Transverse colon (tissue), 4 donors: ENCODE measurements around the gene PDE1C. TPM values are rescaled to one million over a fixed set of nuclear protein-coding genes. Genes with fewer than 3 reads are reported as not detected.

ENCODE experiments used
- DNase-seq: peaks from one replicate; pipeline ENCODE4 v3.0.0-alpha.2; 2019
- H3K27ac ChIP-seq, 4 donors: fragments of 200-600 bp; sonication (generic); 2 replicates each; pipeline ENCODE4 v1.5.1; 2016 to 2018; ENCODE audit warnings: inconsistent platforms in 4 of 4
- H3K27me3 ChIP-seq: fragments of 200-600 bp; sonication (generic); 2 replicates; pipeline ENCODE4 v1.5.1; 2017; ENCODE audit warnings: inconsistent platforms
- H3K36me3 ChIP-seq, 4 donors: fragments of 200-600 bp; sonication (generic); 2 replicates each; pipeline ENCODE4 v1.5.1; 2017 to 2019; ENCODE audit warnings: inconsistent platforms in 4 of 4
- H3K4me1 ChIP-seq, 4 donors: fragments of 200-600 bp; sonication (generic); 2 replicates each; pipeline ENCODE4 v1.5.1; 2017 to 2020; ENCODE audit warnings: inconsistent platforms in 4 of 4
- H3K4me3 ChIP-seq, 4 donors: fragments of 200-600 bp; sonication (generic); 1 replicate in 1 of 4; 2 replicates in 3 of 4; pipeline versions ENCODE4 v1.5.1 to v1.6.1; 2017 to 2019; ENCODE audit warnings: inconsistent platforms in 4 of 4
- H3K9me3 ChIP-seq, 2 donors: fragments of 200-600 bp; sonication (generic); 2 replicates each; pipeline ENCODE4 v1.5.1; 2017 to 2019; ENCODE audit warnings: inconsistent platforms in 2 of 2
- CTCF ChIP-seq, 5 experiments: fragments of 200-600 bp in 3 of 5; fragments of 450-650 bp in 2 of 5; sonication (generic) in 3 of 5; IDR thresholded peaks; 1 replicate in 2 of 5; 2 replicates in 3 of 5; pipeline ENCODE4 v1.5.1; 2016 to 2017; ENCODE audit warnings: antibody characterized with exemption in 5 of 5, inconsistent platforms in 3 of 5, mild to moderate bottlenecking in 2 of 5, moderate library complexity in 1 of 5
- EP300 ChIP-seq: sonication (generic); formaldehyde crosslinking; IDR thresholded peaks from one replicate; pipeline ENCODE4 v1.6.1; 2017; ENCODE audit warnings: antibody characterized with exemption, low read depth
- POLR2A ChIP-seq: fragments of 450-650 bp; IDR thresholded peaks from one replicate; pipeline ENCODE4 v1.6.1; 2016; ENCODE audit warnings: antibody characterized with exemption, mild to moderate bottlenecking, moderate library complexity
- POLR2AphosphoS5 ChIP-seq, 3 donors: sonication (generic); formaldehyde crosslinking; IDR thresholded peaks; one replicate each; pipeline ENCODE4 v1.6.1; 2016; ENCODE audit warnings: antibody characterized with exemption in 3 of 3
- WGBS, 2 donors: methylation state at CpG; one replicate each; pipeline ENCODE4 v1.1.5; 2018; ENCODE audit warnings: low coverage in 1 of 2; 5-methylcytosine and 5-hydroxymethylcytosine counted together
- in situ Hi-C, 4 donors: fragments of 200-750 bp; cut with MboI; loops; one replicate each; pipeline versions ENCODE4 v1.15.0 to v1.15.1; 2017; ENCODE audit warnings: low sequenced_read_pairs in 3 of 4, low pct_ligation_motif_present in 1 of 4, low pct_unique_long_range_greater_than_20kb in 1 of 4
- intact Hi-C: fragments of 100-400 bp; cut with DNase I; formaldehyde crosslinking; loops from one replicate; pipeline ENCODE4 v1.15.1; 2023; ENCODE audit warnings: low total_unique reads
- total RNA-seq, 4 donors: library from RNA; depleted of rRNA; stranded (reverse); fragments of >200 nt; gene quantifications; one replicate each; pipeline ENCODE4 v1.1.0, GENCODE V29; 2016

The PDE1C gene
- total RNA-seq, 4 donors from 2014 or later, result 1.5 to 8.4 (median 2.9) TPM

GRCh38 chr7:31955641-31956040, 114.6 kb downstream of the PDE1C start:
- TF ChIP-seq POLR2AphosphoS5 (IDR thresholded peaks at IDR 0.05) (no peak), EP300 (no peak), CTCF (IDR thresholded peaks at IDR 0.05) (no peak), POLR2A (no peak)
- no peaks in the 10 kb centered on the region for H3K4me1 ChIP-seq
- H3K27ac ChIP-seq, result no peak overlapping the region
- 82 to 84% methylated on average over 6 of the region's 6 CpGs for WGBS, 2 donors
- no peaks in the 10 kb centered on the region for H3K27me3 ChIP-seq
- no peaks in the 10 kb centered on the region for H3K36me3 ChIP-seq
- intact Hi-C loops (no loop called here), in situ Hi-C loops (no loop called here)
- no peak for DNase-seq
- no peak overlapping the region for H3K4me3 ChIP-seq
- H3K9me3 ChIP-seq, result no peaks in the 10 kb centered on the region

GRCh38 chr7:31955021-31955420, 115.2 kb downstream of the PDE1C start:
- no peak for DNase-seq
- H3K27ac ChIP-seq, result no peak overlapping the region
- no peak overlapping the region for H3K4me3 ChIP-seq
- 82 to 89% methylated on average over 5 of the region's 5 CpGs for WGBS, 2 donors
- no peaks in the 10 kb centered on the region for H3K4me1 ChIP-seq
- in situ Hi-C loops, result no loop called here
- H3K9me3 ChIP-seq, result no peaks in the 10 kb centered on the region
- no peak for TF ChIP-seq POLR2A
- H3K27me3 ChIP-seq, result no peaks in the 10 kb centered on the region
- no peaks in the 10 kb centered on the region for H3K36me3 ChIP-seq
- intact Hi-C loops, result no loop called here

GRCh38 chr7:31954500-31954899, 115.7 kb downstream of the PDE1C start:
- Histone ChIP-seq H3K9me3 (no peaks in the 10 kb centered on the region), H3K4me1 (no peaks in the 10 kb centered on the region), H3K4me3 (no peak overlapping the region), H3K36me3 (no peaks in the 10 kb centered on the region), H3K27me3 (no peaks in the 10 kb centered on the region), H3K27ac (no peak overlapping the region)
- WGBS, 2 donors, result 86 to 100% methylated on average over 2 of the region's 2 CpGs
- TF ChIP-seq POLR2AphosphoS5 (IDR thresholded peaks at IDR 0.05), result no peak
- no peak for TF ChIP-seq POLR2A
- no peak for TF ChIP-seq CTCF (IDR thresholded peaks at IDR 0.05)
- TF ChIP-seq EP300, result no peak
- intact Hi-C loops (no loop called here), in situ Hi-C loops (no loop called here)
- DNase-seq, result no peak

DNA sequence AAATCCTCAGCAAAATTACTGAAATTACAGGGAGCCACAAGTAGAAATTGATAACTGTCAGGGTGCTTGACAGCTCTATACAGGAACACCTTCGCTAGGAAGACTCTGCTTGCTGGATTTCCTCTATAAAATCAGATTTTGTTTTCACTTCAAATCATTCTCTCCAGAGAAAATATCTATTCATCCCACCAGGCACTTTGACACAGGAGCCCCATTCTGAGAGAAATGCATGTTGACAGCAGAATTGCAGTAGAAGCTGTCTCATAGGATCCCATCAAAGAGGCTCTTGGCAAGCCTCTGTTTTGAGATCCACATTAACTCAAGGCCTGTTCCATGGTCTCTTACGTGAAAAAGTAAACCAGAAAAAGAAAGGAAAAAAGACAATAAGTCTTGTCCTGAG, 116.8 kb downstream of the PDE1C start:
- no peaks in the 10 kb centered on the region for H3K36me3 ChIP-seq
- 74 to 81% methylated on average over 2 of the region's 2 CpGs for WGBS, 2 donors

GRCh38 chr7:31950091-31950755, 120.0 kb downstream of the PDE1C start:
- intact Hi-C loops (no loop called here), in situ Hi-C loops (no loop called here)
- peaks cover 13 to 14% of the 10 kb centered on the region in 2 donors for H3K9me3 ChIP-seq

More for the DNA sequence above, 116.8 kb downstream of the PDE1C start:
- Histone ChIP-seq H3K27me3 (no peaks in the 10 kb centered on the region), H3K9me3 (no peaks in the 10 kb centered on the region), H3K4me3 (no peak overlapping the region), H3K4me1 (peaks cover 0 to 5% (median 4%) of the 10 kb centered on the region in 4 donors), H3K27ac (no peak overlapping the region)
- intact Hi-C loops (no loop called here), in situ Hi-C loops (no loop called here)
- no peak for TF ChIP-seq POLR2A
- no peak for DNase-seq

More at GRCh38 chr7:31950091-31950755, 120.0 kb downstream of the PDE1C start:
- Histone ChIP-seq H3K27ac (no peak overlapping the region), H3K36me3 (peaks cover 0 to 3% (median 0%) of the 10 kb centered on the region in 4 donors), H3K4me1 (peaks cover 0 to 14% (median 7%) of the 10 kb centered on the region in 4 donors), H3K4me3 (no peak overlapping the region), H3K27me3 (no peaks in the 10 kb centered on the region)
- 76 to 89% methylated on average over 2 to 4 of the region's 4 CpGs for WGBS, 2 donors
- TF ChIP-seq POLR2AphosphoS5 (IDR thresholded peaks at IDR 0.05) (no peak), POLR2A (no peak), CTCF (IDR thresholded peaks at IDR 0.05) (no peak), EP300 (no peak)
- no peak for DNase-seq
